ENCODE data around the gene FOXP1.

Gene FOXP1

GRCh38 chr3:71421820-71422566, 161.5 kb downstream of the FOXP1 start:
- no peak for DNase-seq

DNA sequence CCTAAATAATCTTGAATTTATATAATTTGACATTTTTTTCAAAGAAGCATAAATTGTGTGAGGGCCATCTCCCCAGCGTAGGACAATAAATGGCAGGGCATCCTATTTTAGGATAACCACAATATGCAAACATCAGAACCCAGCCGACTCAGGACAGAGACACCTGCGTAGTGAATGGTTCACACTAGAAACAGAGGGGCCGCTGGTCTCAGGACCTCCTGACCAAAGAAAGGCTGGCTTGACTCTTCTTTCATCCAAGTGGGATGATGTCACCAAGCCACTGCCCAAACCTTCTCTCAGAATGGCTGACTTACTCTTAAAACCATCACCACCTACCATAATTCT, 162.1 kb downstream of the FOXP1 start:
- DNase-seq: no peak

DNA sequence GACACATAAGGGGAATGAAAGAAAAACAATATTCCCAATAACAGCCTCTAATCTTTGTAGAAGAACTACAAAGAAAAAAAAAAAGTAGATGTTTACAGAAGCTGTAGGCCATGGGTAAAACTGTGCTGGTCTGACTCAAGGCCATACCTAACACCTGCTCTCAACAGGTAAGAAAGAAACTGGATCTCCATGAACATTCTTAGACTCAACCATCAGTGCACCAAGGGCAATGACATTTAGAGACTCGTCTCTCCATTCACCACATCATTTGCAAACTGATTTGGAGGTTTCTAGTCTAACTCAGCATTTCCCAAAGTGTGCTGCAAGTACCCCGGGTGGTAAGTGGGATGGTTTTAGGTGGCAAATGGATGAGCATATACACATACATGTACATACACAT, 164.2 kb downstream of the FOXP1 start:
- no peak for DNase-seq

- DNase-seq: no peak
Observed at GRCh38 chr3:71417791-71418190, 165.7 kb downstream of the FOXP1 start.

DNA sequence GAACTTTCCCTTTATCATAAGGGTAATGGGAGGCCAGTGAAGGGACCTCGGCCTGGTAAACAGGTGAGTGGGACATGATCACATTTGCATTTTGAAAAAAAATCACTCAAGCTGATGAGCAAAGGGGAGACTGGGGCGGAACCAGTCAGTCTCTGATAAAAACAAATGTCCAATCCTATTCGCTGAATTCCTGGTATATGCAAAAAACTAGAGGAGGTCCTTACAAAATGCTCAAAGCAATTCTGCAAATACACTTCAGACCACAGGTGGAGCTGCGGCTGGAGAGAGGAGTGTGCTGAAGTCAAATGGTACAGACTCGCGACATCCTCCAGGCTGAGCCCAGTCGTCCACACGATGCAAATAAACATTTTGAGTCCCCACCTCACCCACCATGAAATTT, 166.7 kb downstream of the FOXP1 start:
- no peak for DNase-seq

- no peak for DNase-seq
Observed at GRCh38 chr3:71415681-71416122, 167.8 kb downstream of the FOXP1 start.

- no peak for DNase-seq
Observed at GRCh38 chr3:71414189-71414927, 169.2 kb downstream of the FOXP1 start.

GRCh38 chr3:71413572-71413971, 170.0 kb downstream of the FOXP1 start:
- no peak for DNase-seq

- DNase-seq: no peak
Observed at GRCh38 chr3:71409352-71409751, 174.2 kb downstream of the FOXP1 start.

- no peak for DNase-seq
Observed at GRCh38 chr3:71408903-71409302, 174.6 kb downstream of the FOXP1 start.

DNA sequence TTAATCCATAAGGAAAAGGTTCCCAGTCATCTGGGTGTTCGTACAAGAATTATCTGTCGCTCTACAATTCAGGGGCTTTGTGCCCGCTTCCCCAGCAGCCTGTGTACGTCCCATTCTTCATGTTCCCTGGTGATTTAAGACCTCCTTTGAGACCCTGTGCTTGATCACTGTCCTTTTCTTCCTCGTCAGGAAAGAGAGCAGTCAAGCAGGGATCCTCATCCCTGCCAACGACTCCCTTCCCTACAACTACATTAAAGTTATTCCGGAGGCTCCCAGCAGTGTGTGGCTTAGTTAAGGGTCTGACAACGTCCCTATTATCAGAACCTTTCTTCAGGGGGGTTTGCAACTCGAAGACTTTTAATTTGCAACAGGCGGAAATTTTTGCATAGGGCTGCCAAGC, 175.7 kb downstream of the FOXP1 start:
- DNase-seq: no peak

- DNase-seq: no peak
Observed at GRCh38 chr3:71406972-71407810, 176.3 kb downstream of the FOXP1 start.

DNA sequence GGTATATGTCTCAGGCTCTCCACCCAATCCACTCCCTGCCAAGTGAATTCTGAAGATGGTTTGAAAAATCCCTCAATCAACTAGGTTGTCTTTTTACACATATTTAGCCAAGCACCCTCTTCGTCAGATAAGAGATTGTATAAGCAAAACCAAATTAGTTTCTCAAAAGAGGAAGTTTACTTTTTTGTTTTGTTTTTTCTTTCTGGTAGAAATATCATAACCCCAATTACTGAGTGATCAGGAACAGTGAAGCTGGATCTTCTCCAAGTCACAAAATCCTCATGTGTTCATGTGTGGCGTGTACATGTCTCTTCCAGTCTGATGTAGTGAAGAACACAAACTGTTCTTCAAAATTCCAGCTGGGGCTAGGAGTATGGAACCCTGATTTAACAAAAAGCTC, 180.6 kb downstream of the FOXP1 start:
- DNase-seq: no peak

- no peak for DNase-seq
Observed at GRCh38 chr3:71402280-71402679, 181.2 kb downstream of the FOXP1 start.

- DNase-seq: no peak
Observed at GRCh38 chr3:71401695-71402231, 181.8 kb downstream of the FOXP1 start.

DNA sequence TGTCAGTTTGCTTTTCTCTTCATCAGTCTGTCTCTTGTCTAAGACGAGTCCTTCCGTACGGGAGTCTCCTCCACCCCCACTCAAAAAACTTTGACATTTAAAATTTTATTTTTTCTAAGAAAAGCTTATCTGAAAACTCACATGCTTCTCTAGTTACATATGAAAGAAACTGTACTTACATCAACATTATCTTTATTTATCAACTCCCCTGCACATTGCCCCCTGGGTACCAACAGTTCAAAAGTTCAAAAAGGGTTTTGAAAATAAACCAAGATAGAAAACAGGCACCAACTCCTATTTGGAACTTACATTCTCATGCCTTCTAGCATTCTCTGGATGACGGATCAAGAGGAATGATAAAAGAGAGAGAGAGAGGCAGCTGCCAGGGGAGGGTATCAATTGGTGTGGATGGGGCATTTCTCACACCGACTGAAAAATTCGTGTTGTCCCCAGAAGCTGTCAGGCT, 182.5 kb downstream of the FOXP1 start:
- DNase-seq: no peak

DNA sequence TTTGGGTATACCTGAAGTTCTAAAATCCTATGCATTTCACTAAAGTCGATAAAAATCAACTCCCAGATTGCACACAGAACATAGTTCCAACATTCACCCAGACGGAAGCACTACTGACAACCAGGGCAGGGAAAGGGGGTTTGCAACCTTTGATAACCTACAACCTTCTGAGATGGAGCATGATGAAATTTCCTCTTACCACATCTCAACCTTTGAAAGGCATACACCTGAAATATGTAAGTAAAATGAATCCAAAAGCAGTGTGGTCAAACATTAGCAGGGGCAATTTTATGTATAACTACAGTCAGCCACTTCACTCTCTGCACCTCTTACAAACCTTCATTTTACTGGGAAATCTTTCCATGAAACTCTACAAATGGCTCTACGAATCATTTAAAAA, 184.1 kb downstream of the FOXP1 start:
- DNase-seq: no peak

GRCh38 chr3:71398157-71398836, 185.2 kb downstream of the FOXP1 start:
- no peak for DNase-seq

- DNase-seq: no peak
Observed at GRCh38 chr3:71397726-71398125, 185.8 kb downstream of the FOXP1 start.

- DNase-seq: no peak
Observed at GRCh38 chr3:71397046-71397445, 186.5 kb downstream of the FOXP1 start.

DNA sequence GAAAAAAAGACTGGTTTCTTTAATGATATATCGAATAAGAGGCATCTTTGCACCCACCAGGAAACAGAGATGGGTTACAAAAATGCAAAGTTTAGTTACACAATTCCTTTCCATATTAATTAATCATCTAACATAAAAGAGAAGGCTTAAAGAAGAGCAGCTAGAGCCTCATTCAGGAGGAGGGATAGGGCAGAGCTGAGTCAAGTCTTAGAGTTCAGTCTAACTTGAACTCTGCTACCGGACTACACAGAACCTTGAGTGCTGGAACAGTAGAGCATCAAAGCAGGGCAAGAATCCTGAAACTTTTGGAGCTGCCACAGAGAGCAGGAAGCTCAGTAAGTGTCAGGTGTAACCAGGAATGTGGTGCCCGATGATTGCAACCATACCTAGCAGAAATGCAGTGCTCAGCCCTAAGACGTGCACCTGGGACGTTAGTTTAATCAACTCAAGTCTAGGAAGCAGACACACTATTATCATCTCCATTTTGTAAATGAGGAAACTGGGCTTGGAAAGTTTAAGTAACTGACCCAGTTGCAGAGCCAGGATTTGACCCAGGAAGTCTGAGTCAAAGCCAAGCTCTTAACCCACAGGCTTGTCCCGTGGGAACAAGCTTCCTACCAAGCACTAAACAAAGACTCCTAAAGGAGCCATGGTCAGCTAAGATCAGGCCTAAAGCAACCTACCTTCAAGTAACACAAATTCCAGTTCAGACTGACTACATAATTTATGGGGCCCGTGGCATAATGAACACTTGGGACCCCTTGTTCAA, 187.4 kb downstream of the FOXP1 start:
- DNase-seq: no peak

DNA sequence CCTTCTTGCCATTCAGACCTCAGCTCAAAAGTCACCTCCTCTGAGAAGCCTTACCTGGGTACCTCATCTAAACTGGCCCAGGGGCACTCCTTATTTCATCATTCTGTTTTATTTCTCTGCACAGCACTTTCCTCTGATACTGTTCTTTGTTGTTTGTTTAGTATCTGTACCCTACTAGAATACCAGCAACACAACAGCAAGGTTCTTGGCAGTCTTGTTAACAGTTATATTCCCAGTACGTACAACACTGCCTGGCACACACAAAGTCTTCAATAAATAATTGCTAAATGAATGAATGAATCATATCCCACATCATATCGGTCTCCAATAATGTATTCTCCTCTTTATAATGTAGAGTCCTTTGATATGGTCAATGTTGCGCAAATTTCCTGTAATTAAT, 188.1 kb downstream of the FOXP1 start:
- DNase-seq: no peak

All from NCI-H526 treated with DMSO at 0.1 percent for 48 hours (cell line).